ENCODE results near the gene COBL. TPM values are rescaled to one million over a fixed set of nuclear protein-coding genes. Genes with fewer than 3 reads are reported as not detected.

The COBL gene
- total and polyA plus RNA-seq, 10 of the 15 experiments (the other 5 are each of a cell fraction or from before 2014, with no cell fraction given): 0.21 TPM; not detected in 9

DNA sequence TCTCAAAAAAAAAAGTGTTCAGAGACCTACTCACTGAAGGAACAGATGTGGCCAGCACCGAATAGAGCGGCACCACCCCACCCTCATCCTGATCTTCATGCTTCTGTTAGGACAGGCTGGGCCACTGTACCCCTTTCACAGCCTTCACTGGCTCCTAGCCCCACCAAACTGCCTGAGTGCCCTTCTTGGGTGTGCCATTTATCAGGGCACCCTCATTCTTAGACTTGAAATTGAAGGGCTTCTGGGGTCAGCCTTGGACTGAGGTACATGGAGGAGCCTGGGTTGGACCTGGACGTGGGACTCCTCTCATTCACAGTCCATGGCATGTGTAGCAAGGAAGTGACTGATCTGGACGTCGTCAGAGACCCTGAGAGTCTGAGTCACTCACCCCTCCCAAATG lies 190.3 kb downstream of the COBL start:
- BruUV-seq (replicated peaks): no TSS peak
- no peak overlapping the region for H3K27ac ChIP-seq (ENCODE audit: control insufficient read depth, insufficient read depth)
- no peaks in the 10 kb centered on the region; a peak in 2 of 4 replicates for H3K27me3 ChIP-seq (replicated peaks in 1 of 2; ENCODE audit: control insufficient read depth in 2 of 2, insufficient read depth in 2 of 2, low read length in 1 of 2)
- no peak for FAIRE-seq
- H3K36me3 ChIP-seq (ENCODE audit: control insufficient read depth in 2 of 2, insufficient read depth in 2 of 2, low read length in 1 of 2): no peaks in the 10 kb centered on the region
- ChIA-PET POLR2A (no interaction called here), RAD21 (ENCODE audit: unreplicated experiment) (no interaction called here), CTCF (no interaction called here), SMC1A (ENCODE audit: uncharacterized antibody, unreplicated experiment) (no interaction called here)
- H3K79me2 ChIP-seq (ENCODE audit: control insufficient read depth, insufficient read depth, low read length): no peaks in the 10 kb centered on the region
- no peak for ATAC-seq
- DNase-seq (ENCODE audit: low read depth, low spot score): no peak
- no peak overlapping the region for H3K4me3 ChIP-seq
- H3K9ac ChIP-seq (ENCODE audit: control insufficient read depth, insufficient read depth, low read length): no peak overlapping the region
- in situ Hi-C loops (cut with MboI): no loop called here
- H3K4me1 ChIP-seq (ENCODE audit: control insufficient read depth, insufficient read depth, low read length): no peaks in the 10 kb centered on the region
- no peaks in the 10 kb centered on the region for H3K9me3 ChIP-seq (replicated peaks; ENCODE audit: control insufficient read depth, insufficient read depth, low read length)
- no peaks in the 10 kb centered on the region for H4K20me1 ChIP-seq (ENCODE audit: control insufficient read depth, insufficient read depth)
- TF ChIP-seq RAD21 (IDR thresholded peaks at IDR 0.05; ENCODE audit: insufficient read depth, low read depth, low read length) (no peak), NFYA (IDR thresholded peaks at IDR 0.05; ENCODE audit: borderline replicate concordance, low read depth, low read length) (no peak), KLF5 (IDR thresholded peaks at IDR 0.05; ENCODE audit: partially characterized antibody) (no peak), BRCA1 (IDR thresholded peaks at IDR 0.05; ENCODE audit: low read depth, low read length) (no peak), BHLHE40 (IDR thresholded peaks at IDR 0.05; ENCODE audit: borderline replicate concordance in 1 of 2, low read depth in 2 of 2, low read length in 1 of 2) (no peak), ZBTB33 (IDR thresholded peaks at IDR 0.05) (no peak), PAX8 (IDR thresholded peaks at IDR 0.05) (no peak), KDM1A (IDR thresholded peaks at IDR 0.05; ENCODE audit: borderline replicate concordance) (no peak), STAT3 (IDR thresholded peaks at IDR 0.05; ENCODE audit: low read depth, low read length) (no peak), PKNOX1 (IDR thresholded peaks at IDR 0.05) (no peak), BACH1 (IDR thresholded peaks at IDR 0.05; ENCODE audit: borderline replicate concordance) (no peak), RBBP5 (conservative IDR thresholded peaks at IDR 0.05) (no peak), GABPA (IDR thresholded peaks at IDR 0.05; ENCODE audit: low read depth) (no peak), NFXL1 (IDR thresholded peaks at IDR 0.05; ENCODE audit: borderline replicate concordance) (no peak), CHD4 (IDR thresholded peaks at IDR 0.05) (no peak), MTA2 (IDR thresholded peaks at IDR 0.05; ENCODE audit: low read depth) (no peak), BCL11A (IDR thresholded peaks at IDR 0.05; ENCODE audit: low read depth, low read length) (no peak)
- TF ChIP-seq, protein P1, sequence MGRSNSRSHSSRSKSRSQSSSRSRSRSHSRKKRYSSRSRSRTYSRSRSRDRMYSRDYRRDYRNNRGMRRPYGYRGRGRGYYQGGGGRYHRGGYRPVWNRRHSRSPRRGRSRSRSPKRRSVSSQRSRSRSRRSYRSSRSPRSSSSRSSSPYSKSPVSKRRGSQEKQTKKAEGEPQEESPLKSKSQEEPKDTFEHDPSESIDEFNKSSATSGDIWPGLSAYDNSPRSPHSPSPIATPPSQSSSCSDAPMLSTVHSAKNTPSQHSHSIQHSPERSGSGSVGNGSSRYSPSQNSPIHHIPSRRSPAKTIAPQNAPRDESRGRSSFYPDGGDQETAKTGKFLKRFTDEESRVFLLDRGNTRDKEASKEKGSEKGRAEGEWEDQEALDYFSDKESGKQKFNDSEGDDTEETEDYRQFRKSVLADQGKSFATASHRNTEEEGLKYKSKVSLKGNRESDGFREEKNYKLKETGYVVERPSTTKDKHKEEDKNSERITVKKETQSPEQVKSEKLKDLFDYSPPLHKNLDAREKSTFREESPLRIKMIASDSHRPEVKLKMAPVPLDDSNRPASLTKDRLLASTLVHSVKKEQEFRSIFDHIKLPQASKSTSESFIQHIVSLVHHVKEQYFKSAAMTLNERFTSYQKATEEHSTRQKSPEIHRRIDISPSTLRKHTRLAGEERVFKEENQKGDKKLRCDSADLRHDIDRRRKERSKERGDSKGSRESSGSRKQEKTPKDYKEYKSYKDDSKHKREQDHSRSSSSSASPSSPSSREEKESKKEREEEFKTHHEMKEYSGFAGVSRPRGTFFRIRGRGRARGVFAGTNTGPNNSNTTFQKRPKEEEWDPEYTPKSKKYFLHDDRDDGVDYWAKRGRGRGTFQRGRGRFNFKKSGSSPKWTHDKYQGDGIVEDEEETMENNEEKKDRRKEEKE (IDR thresholded peaks at IDR 0.05): no peak
- TF ChIP-seq, protein P2, sequence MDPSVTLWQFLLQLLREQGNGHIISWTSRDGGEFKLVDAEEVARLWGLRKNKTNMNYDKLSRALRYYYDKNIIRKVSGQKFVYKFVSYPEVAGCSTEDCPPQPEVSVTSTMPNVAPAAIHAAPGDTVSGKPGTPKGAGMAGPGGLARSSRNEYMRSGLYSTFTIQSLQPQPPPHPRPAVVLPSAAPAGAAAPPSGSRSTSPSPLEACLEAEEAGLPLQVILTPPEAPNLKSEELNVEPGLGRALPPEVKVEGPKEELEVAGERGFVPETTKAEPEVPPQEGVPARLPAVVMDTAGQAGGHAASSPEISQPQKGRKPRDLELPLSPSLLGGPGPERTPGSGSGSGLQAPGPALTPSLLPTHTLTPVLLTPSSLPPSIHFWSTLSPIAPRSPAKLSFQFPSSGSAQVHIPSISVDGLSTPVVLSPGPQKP (IDR thresholded peaks at IDR 0.05; ENCODE audit: low read depth, low read length): no peak
- WGBS (ENCODE audit: insufficient coverage, insufficient replicate concordance, low lambda C conversion rate, missing lambda C conversion rate): 16% methylated on average over 5 of the region's 5 CpGs
- no peak overlapping the region for H2AFZ ChIP-seq (ENCODE audit: control insufficient read depth, low read depth, low read length)
- H3K4me2 ChIP-seq (ENCODE audit: control insufficient read depth, insufficient read depth): no peak overlapping the region
- intact Hi-C loops (cut with micrococcal nuclease; ENCODE audit: unreplicated experiment): no loop called here

All from GM12878 (cell line).